HepG2 (cell line): Measurements from ENCODE around the gene ENTREP3. TPM values are rescaled to one million over a fixed set of nuclear protein-coding genes. Genes with fewer than 3 reads are reported as not detected.

Source experiments
- ATF2 ChIP-seq: sonication (generic); formaldehyde crosslinking; IDR thresholded peaks from 2 replicates; pipeline ENCODE4 v1.4.0; 2020; ENCODE audit warnings: missing genetic modification reagents
- GLMP ChIP-seq: sonication (generic); formaldehyde crosslinking; IDR thresholded peaks from 2 replicates; pipeline ENCODE4 v1.9.0; 2021; ENCODE audit warnings: missing genetic modification reagents, mild to moderate bottlenecking, borderline replicate concordance
- HNF4A ChIP-seq: sonication (generic); formaldehyde crosslinking; IDR thresholded peaks from 2 replicates; pipeline ENCODE4 v1.4.0; 2020; ENCODE audit warnings: missing genetic modification reagents
- HNRNPL ChIP-seq: fragments of 200-400 bp; formaldehyde crosslinking; IDR thresholded peaks from 2 replicates; pipeline ENCODE4 v1.6.1; 2017; ENCODE audit warnings: mild to moderate bottlenecking, low read depth, low read length
- JUN ChIP-seq: sonication (generic); formaldehyde crosslinking; IDR thresholded peaks from 2 replicates; pipeline ENCODE4 v1.4.0; 2020; ENCODE audit warnings: mild to moderate bottlenecking, missing genetic modification reagents
- MTA3 ChIP-seq: sonication (generic); formaldehyde crosslinking; IDR thresholded peaks from 2 replicates; pipeline ENCODE4 v1.4.0; 2020; ENCODE audit warnings: missing genetic modification reagents
- MXI1 ChIP-seq: IDR thresholded peaks from 3 replicates; pipeline ENCODE4 v1.6.1; 2012; ENCODE audit warnings: low read depth, low read length, inconsistent platforms, borderline replicate concordance
- RFXAP ChIP-seq: sonication (generic); formaldehyde crosslinking; IDR thresholded peaks from 2 replicates; pipeline ENCODE4 v1.4.0; 2020; ENCODE audit warnings: missing genetic modification reagents, borderline replicate concordance
- SMARCC2 ChIP-seq: fragments of 450-650 bp; IDR thresholded peaks from 2 replicates; pipeline ENCODE4 v1.6.1; 2017; ENCODE audit warnings: antibody characterized with exemption, mild to moderate bottlenecking
- SOX6 ChIP-seq, 2 experiments: fragments of 450-650 bp in 1 of 2; sonication (generic) in 1 of 2; formaldehyde crosslinking in 1 of 2; IDR thresholded peaks; 2 replicates each; pipeline versions ENCODE4 v1.4.0 to v1.6.1; 2017 to 2020; ENCODE audit warnings: antibody characterized with exemption in 1 of 2, mild to moderate bottlenecking in 1 of 2, missing genetic modification reagents in 1 of 2
- TEAD3 ChIP-seq: optimal IDR thresholded peaks from 2 replicates; pipeline ENCODE3; 2016; ENCODE audit warnings: borderline replicate concordance
- XBP1 ChIP-seq: sonication (generic); formaldehyde crosslinking; IDR thresholded peaks from 2 replicates; pipeline ENCODE4 v1.5.0; 2020; ENCODE audit warnings: missing genetic modification reagents
- ZC3H4 ChIP-seq: sonication (generic); formaldehyde crosslinking; IDR thresholded peaks from 2 replicates; pipeline ENCODE4 v1.4.0; 2020; ENCODE audit warnings: missing genetic modification reagents, borderline replicate concordance
- ZFP1 ChIP-seq: IDR thresholded peaks from 2 replicates; pipeline ENCODE4 v1.6.1; 2016
- ZNF235 ChIP-seq: sonication (generic); formaldehyde crosslinking; IDR thresholded peaks from 2 replicates; pipeline ENCODE4 v1.8.1; 2023; ENCODE audit warnings: mild to moderate bottlenecking, missing genetic modification reagents, borderline replicate concordance
- ZNF326 ChIP-seq: sonication (generic); formaldehyde crosslinking; IDR thresholded peaks from 2 replicates; pipeline ENCODE4 v1.4.0; 2020; ENCODE audit warnings: missing genetic modification reagents, borderline replicate concordance
- ZNF354B ChIP-seq: sonication (generic); formaldehyde crosslinking; IDR thresholded peaks from 2 replicates; pipeline ENCODE4 v1.8.0; 2022; ENCODE audit warnings: mild to moderate bottlenecking, missing genetic modification reagents
- ZNF513 ChIP-seq: sonication (generic); formaldehyde crosslinking; conservative IDR thresholded peaks from 2 replicates; pipeline ENCODE4 v1.5.0; 2020; ENCODE audit warnings: missing genetic modification reagents
- ZNF652 ChIP-seq: IDR thresholded peaks from 2 replicates; pipeline ENCODE4 v1.6.1; 2016; ENCODE audit warnings: low read depth, borderline replicate concordance
- ZNF839 ChIP-seq: sonication (generic); formaldehyde crosslinking; IDR thresholded peaks from 2 replicates; pipeline ENCODE4 v1.4.0; 2020; ENCODE audit warnings: missing genetic modification reagents, mild to moderate bottlenecking, borderline replicate concordance
- polyA plus RNA-seq, 8 experiments: library from polyadenylated mRNA; depleted of rRNA in 3 of 8; stranded (reverse) in 7 of 8; unstranded in 1 of 8; fragments of >200 nt; fragmentation: Illumina TruSeq in 4 of 8; extraction: Trizol in 4 of 8; gene quantifications; 2 replicates each; pipeline versions ENCODE4 v1.2.1 to v1.2.3, GENCODE V29; 2011 to 2016; ENCODE audit warnings: low read depth in 4 of 8, missing spikeins in 1 of 8, mixed read lengths in 1 of 8; ENCODE audit not compliant: insufficient read depth in 1 of 8
- total RNA-seq, 5 experiments: library from RNA; depleted of rRNA; stranded (reverse); fragments of >200 nt; fragmentation: Illumina TruSeq; extraction: Trizol; gene quantifications; 2 replicates each; pipeline ENCODE4 v1.2.3, GENCODE V29; 2016; ENCODE audit warnings: low read depth in 1 of 5
- TF ChIP-seq, protein P1 (sequence below): IDR thresholded peaks from 2 replicates; pipeline ENCODE4 v1.6.1; 2016; ENCODE audit warnings: low read depth, control low read depth
- TF ChIP-seq, protein P2 (sequence below): sonication (generic); formaldehyde crosslinking; IDR thresholded peaks from 2 replicates; pipeline ENCODE4 v1.4.0; 2020; ENCODE audit warnings: missing genetic modification reagents, borderline replicate concordance

Gene ENTREP3
- total and polyA plus RNA-seq, 2 of the 13 experiments (the other 11 are each of a cell fraction or from before 2014, with no cell fraction given), result 4.1 to 9.9 TPM

DNA sequence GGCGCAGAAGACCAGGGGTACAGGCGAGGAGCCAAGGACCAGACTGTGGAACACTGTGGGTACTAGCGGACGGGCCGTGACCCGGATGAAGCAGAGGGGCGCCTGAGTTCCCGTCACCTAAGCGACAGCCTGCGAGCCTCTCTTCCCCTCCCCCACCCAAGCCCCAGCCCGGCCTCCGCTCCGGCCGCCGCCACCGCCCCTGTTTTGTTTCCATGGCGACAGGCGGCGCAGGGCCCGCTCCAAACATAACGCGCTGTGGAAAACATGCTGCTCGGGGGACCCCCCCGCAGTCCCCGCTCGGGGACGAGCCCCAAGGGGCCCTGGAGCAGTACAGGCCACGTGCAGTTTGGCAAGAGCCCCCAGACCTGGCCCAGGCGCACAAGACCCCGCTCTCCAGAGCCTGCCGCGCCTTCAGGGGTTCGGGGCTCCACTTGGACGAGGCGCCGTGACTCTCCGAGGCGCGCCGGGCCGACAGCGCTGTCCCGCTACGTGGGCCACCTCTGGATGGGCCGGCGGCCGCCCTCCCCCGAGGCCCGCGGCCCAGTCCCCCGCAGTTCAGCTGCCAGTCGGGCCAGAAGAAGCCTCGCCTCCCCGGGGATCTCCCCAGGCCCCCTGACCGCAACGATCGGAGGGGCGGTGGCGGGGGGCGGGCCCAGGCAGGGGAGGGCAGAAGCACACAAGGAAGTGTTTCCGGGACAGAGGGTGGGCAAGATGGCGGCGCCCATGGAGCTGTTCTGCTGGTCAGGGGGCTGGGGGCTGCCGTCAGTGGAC is 46.6 kb downstream of the ENTREP3 start, which contains the start of gene MTX1 (continued):
- TF ChIP-seq ATF2 (CRISPR knock-in tag) (no peak), ZNF235 (no peak), ZNF354B (CRISPR knock-in tag) (no peak), RFXAP (CRISPR knock-in tag) (no peak), HNRNPL (no peak), JUN (CRISPR knock-in tag) (no peak), SMARCC2 (no peak), ZNF839 (CRISPR knock-in tag) (no peak), ZNF513 (CRISPR knock-in tag) (no peak), ZFP1 (CRISPR knock-in tag) (no peak), ZC3H4 (CRISPR knock-in tag) (no peak), XBP1 (CRISPR knock-in tag) (no peak), TEAD3 (CRISPR knock-in tag) (no peak), MXI1 (peak; percentile 90; the same call in 2 of the 3 replicates), ZNF326 (CRISPR knock-in tag) (no peak), MTA3 (CRISPR knock-in tag) (no peak), HNF4A (CRISPR knock-in tag) (no peak), ZNF652 (CRISPR knock-in tag) (no peak), GLMP (no peak), SOX6 (IDR thresholded peaks at IDR 0.05) (no peak), SOX6 (CRISPR knock-in tag; IDR thresholded peaks at IDR 0.05) (peak; percentile 39; the same call in 1 of the 2 replicates)
- TF ChIP-seq, protein P1, sequence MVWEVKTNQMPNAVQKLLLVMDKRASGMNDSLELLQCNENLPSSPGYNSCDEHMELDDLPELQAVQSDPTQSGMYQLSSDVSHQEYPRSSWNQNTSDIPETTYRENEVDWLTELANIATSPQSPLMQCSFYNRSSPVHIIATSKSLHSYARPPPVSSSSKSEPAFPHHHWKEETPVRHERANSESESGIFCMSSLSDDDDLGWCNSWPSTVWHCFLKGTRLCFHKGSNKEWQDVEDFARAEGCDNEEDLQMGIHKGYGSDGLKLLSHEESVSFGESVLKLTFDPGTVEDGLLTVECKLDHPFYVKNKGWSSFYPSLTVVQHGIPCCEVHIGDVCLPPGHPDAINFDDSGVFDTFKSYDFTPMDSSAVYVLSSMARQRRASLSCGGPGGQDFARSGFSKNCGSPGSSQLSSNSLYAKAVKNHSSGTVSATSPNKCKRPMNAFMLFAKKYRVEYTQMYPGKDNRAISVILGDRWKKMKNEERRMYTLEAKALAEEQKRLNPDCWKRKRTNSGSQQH, result peak; percentile 85; the same call in 1 of the 2 replicates
- TF ChIP-seq, protein P2, sequence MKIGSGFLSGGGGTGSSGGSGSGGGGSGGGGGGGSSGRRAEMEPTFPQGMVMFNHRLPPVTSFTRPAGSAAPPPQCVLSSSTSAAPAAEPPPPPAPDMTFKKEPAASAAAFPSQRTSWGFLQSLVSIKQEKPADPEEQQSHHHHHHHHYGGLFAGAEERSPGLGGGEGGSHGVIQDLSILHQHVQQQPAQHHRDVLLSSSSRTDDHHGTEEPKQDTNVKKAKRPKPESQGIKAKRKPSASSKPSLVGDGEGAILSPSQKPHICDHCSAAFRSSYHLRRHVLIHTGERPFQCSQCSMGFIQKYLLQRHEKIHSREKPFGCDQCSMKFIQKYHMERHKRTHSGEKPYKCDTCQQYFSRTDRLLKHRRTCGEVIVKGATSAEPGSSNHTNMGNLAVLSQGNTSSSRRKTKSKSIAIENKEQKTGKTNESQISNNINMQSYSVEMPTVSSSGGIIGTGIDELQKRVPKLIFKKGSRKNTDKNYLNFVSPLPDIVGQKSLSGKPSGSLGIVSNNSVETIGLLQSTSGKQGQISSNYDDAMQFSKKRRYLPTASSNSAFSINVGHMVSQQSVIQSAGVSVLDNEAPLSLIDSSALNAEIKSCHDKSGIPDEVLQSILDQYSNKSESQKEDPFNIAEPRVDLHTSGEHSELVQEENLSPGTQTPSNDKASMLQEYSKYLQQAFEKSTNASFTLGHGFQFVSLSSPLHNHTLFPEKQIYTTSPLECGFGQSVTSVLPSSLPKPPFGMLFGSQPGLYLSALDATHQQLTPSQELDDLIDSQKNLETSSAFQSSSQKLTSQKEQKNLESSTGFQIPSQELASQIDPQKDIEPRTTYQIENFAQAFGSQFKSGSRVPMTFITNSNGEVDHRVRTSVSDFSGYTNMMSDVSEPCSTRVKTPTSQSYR (CRISPR knock-in tag), result peak; percentile 95
